Erythroblast (primary cell): ENCODE measurements around the gene ABCC6.
"Not testable (repeated sequence)": the region's sequence is repeated elsewhere in the genome, so short reads cannot be mapped to it uniquely, and the experiment has no call there.

Experiments
- GATA1 ChIP-seq: IDR thresholded peaks from 2 replicates; pipeline ENCODE4 v1.6.1; 2011; ENCODE audit warnings: low read depth, mild to moderate bottlenecking, control low read depth, low read length, moderate library complexity
- POLR2A ChIP-seq: IDR thresholded peaks from 2 replicates; pipeline ENCODE4 v1.6.1; 2011; ENCODE audit warnings: mild to moderate bottlenecking, low read length

DNA sequence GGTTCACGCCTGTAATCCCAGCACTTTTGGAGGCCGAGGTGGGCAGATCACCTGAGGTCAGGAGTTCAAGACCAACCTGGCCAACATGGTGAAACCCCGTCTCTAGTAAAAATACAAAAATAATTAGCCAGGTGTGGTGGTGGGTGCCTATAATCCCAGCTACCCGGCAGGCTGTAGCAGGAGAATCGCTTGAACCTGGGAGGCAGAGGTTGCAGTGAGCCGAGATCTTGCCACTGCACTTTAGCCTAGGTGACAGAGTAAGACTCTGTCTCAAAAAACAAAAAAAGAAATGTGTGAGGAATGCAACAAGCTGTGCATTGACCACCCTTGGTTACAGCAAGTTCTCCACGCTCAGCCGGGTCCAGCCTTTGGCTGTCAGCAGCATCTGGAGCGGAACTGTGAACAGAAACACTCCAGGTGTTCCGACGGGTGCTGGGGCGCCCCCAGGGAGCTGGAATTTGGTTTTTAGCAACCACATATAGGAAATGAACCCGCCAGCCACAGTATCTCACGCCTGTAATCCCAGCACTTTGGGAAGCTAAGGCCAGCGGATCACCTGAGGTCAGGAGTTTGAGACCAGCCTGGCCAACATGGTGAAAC is 75.2 kb downstream of the ABCC6 start:
- TF ChIP-seq POLR2A, GATA1: not testable (repeated sequence)
